A673 (cell line): ENCODE measurements around the gene CPNE5.

ENCODE experiments used
- EZH2 ChIP-seq: fragments of 200-600 bp; sonication (generic); IDR thresholded peaks from 2 replicates; pipeline ENCODE4 v1.6.1; 2017; ENCODE audit warnings: borderline replicate concordance, low read depth, mild to moderate bottlenecking, mixed read lengths, antibody characterized with exemption, low read length; ENCODE audit not compliant: poor library complexity, severe bottlenecking
- TF ChIP-seq, protein P1 (sequence below): fragments of 300-800, 200-600 bp; sonication (generic); conservative IDR thresholded peaks from 2 replicates; pipeline ENCODE4 v1.5.1; 2017; ENCODE audit warnings: low read depth, mild to moderate bottlenecking, antibody characterized with exemption, low read length, moderate library complexity, mixed read lengths

GRCh38 chr6:36830577-36830976 lies 8.7 kb downstream of the CPNE5 start:
- TF ChIP-seq, protein P1, sequence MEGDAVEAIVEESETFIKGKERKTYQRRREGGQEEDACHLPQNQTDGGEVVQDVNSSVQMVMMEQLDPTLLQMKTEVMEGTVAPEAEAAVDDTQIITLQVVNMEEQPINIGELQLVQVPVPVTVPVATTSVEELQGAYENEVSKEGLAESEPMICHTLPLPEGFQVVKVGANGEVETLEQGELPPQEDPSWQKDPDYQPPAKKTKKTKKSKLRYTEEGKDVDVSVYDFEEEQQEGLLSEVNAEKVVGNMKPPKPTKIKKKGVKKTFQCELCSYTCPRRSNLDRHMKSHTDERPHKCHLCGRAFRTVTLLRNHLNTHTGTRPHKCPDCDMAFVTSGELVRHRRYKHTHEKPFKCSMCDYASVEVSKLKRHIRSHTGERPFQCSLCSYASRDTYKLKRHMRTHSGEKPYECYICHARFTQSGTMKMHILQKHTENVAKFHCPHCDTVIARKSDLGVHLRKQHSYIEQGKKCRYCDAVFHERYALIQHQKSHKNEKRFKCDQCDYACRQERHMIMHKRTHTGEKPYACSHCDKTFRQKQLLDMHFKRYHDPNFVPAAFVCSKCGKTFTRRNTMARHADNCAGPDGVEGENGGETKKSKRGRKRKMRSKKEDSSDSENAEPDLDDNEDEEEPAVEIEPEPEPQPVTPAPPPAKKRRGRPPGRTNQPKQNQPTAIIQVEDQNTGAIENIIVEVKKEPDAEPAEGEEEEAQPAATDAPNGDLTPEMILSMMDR, result no peak
- TF ChIP-seq EZH2, result no peak
